ENCODE results near the gene MICA. TPM values are rescaled to one million over a fixed set of nuclear protein-coding genes. Genes with fewer than 3 reads are reported as not detected.
"Not testable (repeated sequence)": the region's sequence is repeated elsewhere in the genome, so short reads cannot be mapped to it uniquely, and the experiment has no call there.

The MICA gene
- total RNA-seq, 2 donors from 2014 or later = 8.3 to 10.9 TPM

DNA sequence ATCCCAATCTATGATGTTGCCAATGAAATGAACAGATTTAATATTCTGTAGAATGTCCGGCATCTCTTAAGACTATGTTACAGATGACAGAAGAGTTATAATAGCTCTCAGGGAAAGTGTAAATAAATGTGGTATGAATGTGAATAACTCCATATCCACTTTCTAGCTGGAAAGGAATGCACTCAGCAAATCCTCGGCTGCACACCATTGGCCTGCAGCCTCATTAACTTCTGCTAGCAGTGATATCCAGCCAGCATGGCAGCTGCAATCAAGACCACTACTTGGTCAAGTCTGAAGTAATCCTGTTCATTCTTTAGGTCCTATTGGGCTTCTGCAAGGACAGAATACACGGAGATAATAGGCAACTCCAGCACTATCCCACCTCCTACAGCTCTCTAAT is 17.3 kb upstream of the MICA start:
- TF ChIP-seq CTCF (IDR thresholded peaks at IDR 0.05) (no peak), POLR2A (IDR thresholded peaks at IDR 0.05) (no peak)
- ATAC-seq = no peak
- no peak for DNase-seq
- H3K27ac ChIP-seq = no peak overlapping the region
- no peaks in the 10 kb centered on the region for H3K9me3 ChIP-seq
- 66 to 85% methylated on average over 3 of the region's 3 CpGs for WGBS, 2 donors
- intact Hi-C loops (cut with DNase I) = no loop called here
- H3K36me3 ChIP-seq (replicated peaks in 1 of 2; ENCODE audit: insufficient read depth in 1 of 2, low read depth in 2 of 2) = no peaks in the 10 kb centered on the region
- no peaks in the 10 kb centered on the region for H3K27me3 ChIP-seq
- no peaks in the 10 kb centered on the region for H3K4me1 ChIP-seq
- H3K4me3 ChIP-seq = no peak overlapping the region

GRCh38 chr6:31386977-31387376 is 16.4 kb upstream of the MICA start:
- no peak for ATAC-seq
- no peaks in the 10 kb centered on the region for H3K27me3 ChIP-seq
- H3K4me3 ChIP-seq = no peak overlapping the region
- no peak overlapping the region for H3K27ac ChIP-seq
- H3K36me3 ChIP-seq (replicated peaks in 1 of 2; ENCODE audit: insufficient read depth in 1 of 2, low read depth in 2 of 2) = no peaks in the 10 kb centered on the region
- no peak for DNase-seq
- no peaks in the 10 kb centered on the region for H3K4me1 ChIP-seq
- TF ChIP-seq CTCF (IDR thresholded peaks at IDR 0.05) (no peak), POLR2A (IDR thresholded peaks at IDR 0.05) (no peak)
- WGBS, 2 donors = 45 to 55% methylated on average over 1 of the region's 1 CpG
- no peaks in the 10 kb centered on the region for H3K9me3 ChIP-seq
- intact Hi-C loops (cut with DNase I) = no loop called here

DNA sequence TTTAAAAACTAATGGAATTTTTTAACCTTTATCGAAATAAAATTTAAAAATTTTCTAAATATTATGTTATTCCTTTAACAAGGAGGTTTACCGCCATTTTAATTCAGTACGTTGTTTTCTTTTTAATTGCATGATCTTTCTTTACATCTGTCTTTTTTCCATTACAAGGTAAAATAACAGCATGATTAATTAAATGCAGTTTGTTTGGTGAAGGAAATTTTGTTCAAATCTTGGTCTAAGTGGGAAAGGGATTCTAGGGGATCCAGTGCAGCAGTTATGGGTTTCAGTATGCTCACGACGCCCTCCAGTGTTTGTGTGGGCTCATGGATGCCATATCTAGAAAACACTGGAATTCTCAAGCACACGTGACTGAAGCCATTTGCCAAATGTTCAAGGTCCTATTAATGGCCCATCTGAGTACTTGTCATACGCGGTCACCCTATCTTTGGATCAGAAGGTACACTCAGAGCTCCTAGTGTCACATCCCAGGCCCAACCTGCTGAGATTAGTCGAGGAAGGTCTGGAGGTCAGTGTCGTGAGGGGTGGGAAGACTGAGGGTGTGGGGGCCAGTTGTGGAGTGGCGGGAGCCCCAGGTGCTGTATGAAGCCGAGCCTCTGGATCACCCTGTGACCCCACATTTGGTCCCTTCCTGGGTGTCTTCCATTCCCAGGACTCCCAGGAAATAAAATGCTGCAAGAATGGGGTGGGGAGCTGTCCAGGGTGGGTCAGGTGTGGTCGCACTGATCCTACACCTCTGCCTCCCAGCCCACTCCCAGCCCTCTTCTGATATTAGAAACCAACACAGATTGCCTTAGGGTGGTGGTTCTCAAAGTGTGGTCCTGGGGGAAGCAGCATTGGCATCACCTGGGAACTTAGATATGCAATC is 14.2 kb upstream of the MICA start:
- H3K27me3 ChIP-seq; H3K4me3 ChIP-seq; intact Hi-C loops (cut with DNase I); H3K9me3 ChIP-seq; H3K4me1 ChIP-seq; DNase-seq; H3K36me3 ChIP-seq (replicated peaks in 1 of 2; ENCODE audit: insufficient read depth in 1 of 2, low read depth in 2 of 2); H3K27ac ChIP-seq: not testable (repeated sequence)
- TF ChIP-seq CTCF (IDR thresholded peaks at IDR 0.05) = peak in 1 of 7 experiments; percentile 8
- ATAC-seq = peak; percentile 86
- 40 to 45% methylated on average over 3 to 6 of the region's 13 CpGs for WGBS, 2 donors

DNA sequence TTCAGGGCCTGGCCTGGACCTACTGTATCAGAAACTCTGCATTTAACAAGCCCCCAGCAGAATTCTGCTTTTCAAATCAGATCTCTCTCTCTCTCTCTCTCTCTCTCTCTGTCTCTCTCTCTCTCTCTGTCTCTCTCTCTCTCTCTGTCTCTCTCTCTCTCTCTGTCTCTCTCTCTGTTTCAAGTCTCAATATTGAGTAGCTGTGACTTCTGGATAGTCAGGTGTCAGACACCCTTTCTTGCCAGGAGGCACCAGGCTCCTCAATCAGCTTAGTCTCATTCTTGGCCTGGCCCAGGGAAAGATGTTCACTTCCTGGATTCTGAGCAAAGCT is 13.6 kb upstream of the MICA start:
- H3K4me1 ChIP-seq; H3K9me3 ChIP-seq; H3K4me3 ChIP-seq; ATAC-seq; H3K27ac ChIP-seq; H3K36me3 ChIP-seq (replicated peaks in 1 of 2; ENCODE audit: insufficient read depth in 1 of 2, low read depth in 2 of 2); intact Hi-C loops (cut with DNase I); H3K27me3 ChIP-seq; DNase-seq: not testable (repeated sequence)

DNA sequence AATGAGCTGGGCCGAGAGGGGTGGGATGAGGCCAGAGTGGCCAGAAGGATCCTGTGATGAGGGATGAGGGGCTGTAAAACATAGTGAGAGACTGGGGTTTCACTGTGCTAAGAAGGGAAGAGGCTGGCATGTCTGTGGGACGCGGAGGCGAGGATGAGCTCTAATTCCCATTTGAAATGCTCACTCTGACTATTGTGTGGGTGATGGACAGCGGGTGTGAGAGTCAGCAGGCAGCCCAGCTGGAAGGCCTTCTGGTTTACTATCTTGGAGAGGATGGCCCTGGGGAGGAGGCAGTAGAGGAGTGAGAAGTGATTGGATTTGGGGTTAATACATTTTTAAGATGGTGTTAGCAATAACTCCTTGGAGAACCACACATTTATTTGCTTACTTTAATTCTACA is 9.5 kb upstream of the MICA start:
- intact Hi-C loops (cut with DNase I) = no loop called here
- ATAC-seq (no peak), DNase-seq (no peak)
- WGBS, 2 donors = 61 to 66% methylated on average over 5 of the region's 5 CpGs
- no peak overlapping the region for H3K4me3 ChIP-seq
- peaks cover 18% of the 10 kb centered on the region for H3K4me1 ChIP-seq
- no peak for TF ChIP-seq POLR2A (IDR thresholded peaks at IDR 0.05)
- no peak for TF ChIP-seq CTCF (IDR thresholded peaks at IDR 0.05)
- H3K27ac ChIP-seq = no peak overlapping the region
- H3K36me3 ChIP-seq (replicated peaks in 1 of 2; ENCODE audit: insufficient read depth in 1 of 2, low read depth in 2 of 2) = no peaks in the 10 kb centered on the region
- no peaks in the 10 kb centered on the region for H3K9me3 ChIP-seq
- H3K27me3 ChIP-seq = no peaks in the 10 kb centered on the region

Measured in body of pancreas (tissue), 4 donors.